Spleen (tissue), 7 donors: ENCODE results near the gene DRD1.

Experiments
- CTCF ChIP-seq, 11 experiments: fragments of 200-600 bp in 7 of 11; fragments of 450-650 bp in 4 of 11; sonication (generic) in 4 of 11; IDR thresholded peaks in 8 of 11; conservative IDR thresholded peaks in 3 of 11; 1 replicate in 7 of 11; 2 replicates in 4 of 11; pipeline versions ENCODE4 v1.4.0 to v1.8.0; 2016 to 2021; ENCODE audit warnings: antibody characterized with exemption in 11 of 11, inconsistent platforms in 4 of 11, mild to moderate bottlenecking in 1 of 11
- POLR2A ChIP-seq, 3 donors: fragments of 450-650 bp; IDR thresholded peaks; one replicate each; pipeline ENCODE4 v1.5.1; 2017; ENCODE audit warnings: antibody characterized with exemption in 3 of 3, mild to moderate bottlenecking in 1 of 3
- POLR2AphosphoS5 ChIP-seq, 3 donors: sonication (generic); formaldehyde crosslinking; IDR thresholded peaks; one replicate each; pipeline ENCODE4 v1.5.1; 2017; ENCODE audit warnings: antibody characterized with exemption in 3 of 3
- donor health status: DM: no; HTN: no; CAD: no; lungs with moderate emphysema.
- donor health status: DM: no; HTN: no; CAD: no.
- donor health status: DM: no; HTN: no; CAD: no.

- no peak for TF ChIP-seq CTCF (IDR thresholded peaks at IDR 0.05 in 8 of 11, conservative IDR thresholded peaks at IDR 0.05 in 3 of 11)
- no peak for TF ChIP-seq POLR2AphosphoS5 (IDR thresholded peaks at IDR 0.05)
- no peak for TF ChIP-seq POLR2A (IDR thresholded peaks at IDR 0.05)
Observed at GRCh38 chr5:175478008-175478383, 34.0 kb upstream of the DRD1 start.
